OCI-LY3 (cell line): ENCODE measurements around the gene ARHGAP22.

Experiments
- H2AFZ ChIP-seq: fragments of 200-600, 300-600 bp; shearing (Covaris generic); 2 replicates; pipeline ENCODE4 v1.6.0; 2014; ENCODE audit warnings: antibody characterized with exemption, low read depth, low read length
- H3K27ac ChIP-seq: fragments of 200-600, 300-600 bp; sonication (generic); 2 replicates; pipeline ENCODE4 v1.5.1; 2014; ENCODE audit warnings: mild to moderate bottlenecking, low read length, moderate library complexity, mixed read lengths
- H3K27me3 ChIP-seq: fragments of 200-600, 300-600 bp; sonication (generic); 2 replicates; pipeline ENCODE4 v1.6.1; 2014; ENCODE audit warnings: low read depth, low read length, mixed read lengths
- H3K36me3 ChIP-seq: fragments of 200-600, 300-600 bp; sonication (generic); replicated peaks from 2 replicates; pipeline ENCODE3; 2014; ENCODE audit warnings: low read depth, low read length, mixed read lengths
- H3K4me1 ChIP-seq: fragments of 300-600, 200-600 bp; sonication (generic); 2 replicates; pipeline ENCODE4 v1.6.1; 2014; ENCODE audit warnings: low read length, mixed read lengths
- H3K4me2 ChIP-seq: fragments of 200-600, 300-600 bp; sonication (generic); 2 replicates; pipeline ENCODE4 v1.6.1; 2014; ENCODE audit warnings: low read length, mixed read lengths
- H3K4me3 ChIP-seq: fragments of 300-600, 200-600 bp; sonication (generic); 2 replicates; pipeline ENCODE4 v1.5.1; 2014; ENCODE audit warnings: antibody characterized with exemption, mild to moderate bottlenecking, low read length, moderate library complexity
- H3K79me2 ChIP-seq: fragments of 300-600, 200-600 bp; shearing (Covaris generic); 2 replicates; pipeline ENCODE4 v1.6.1; 2014; ENCODE audit warnings: mild to moderate bottlenecking, low read length, mixed read lengths
- H3K9ac ChIP-seq: fragments of 300-600, 200-600 bp; shearing (Covaris generic); 2 replicates; pipeline ENCODE4 v1.6.0; 2014; ENCODE audit warnings: mild to moderate bottlenecking, low read length, moderate library complexity
- H3K9me3 ChIP-seq: fragments of 200-600, 300-600 bp; shearing (Covaris generic); 2 replicates; pipeline ENCODE4 v1.6.1; 2014; ENCODE audit warnings: low read length, mixed read lengths; ENCODE audit not compliant: insufficient read depth
- H4K20me1 ChIP-seq: fragments of 200-600, 300-600 bp; sonication (generic); 2 replicates; pipeline ENCODE4 v1.6.1; 2016; ENCODE audit warnings: low read length, mixed read lengths; ENCODE audit not compliant: insufficient read depth
- CTCF ChIP-seq: fragments of 200-600, 300-600 bp; sonication (generic); IDR thresholded peaks from 2 replicates; pipeline ENCODE4 v1.5.1; 2014; ENCODE audit warnings: antibody characterized with exemption, low read length, low read depth
- EZH2phosphoT487 ChIP-seq: fragments of 200-600 bp; shearing (Covaris generic); IDR thresholded peaks from 2 replicates; pipeline ENCODE4 v1.6.1; 2018; ENCODE audit warnings: antibody characterized with exemption, mixed run types, low read depth

The ARHGAP22 gene

GRCh38 chr10:48602401-48603135, 2.3 kb downstream of the ARHGAP22 start:
- H2AFZ ChIP-seq: no peak overlapping the region
- no peak overlapping the region for H3K9ac ChIP-seq
- H4K20me1 ChIP-seq: no peaks in the 10 kb centered on the region
- no peaks in the 10 kb centered on the region for H3K79me2 ChIP-seq
- TF ChIP-seq EZH2phosphoT487: no peak
- TF ChIP-seq CTCF: no peak
- H3K4me2 ChIP-seq: no peak overlapping the region
- H3K27ac ChIP-seq: no peak overlapping the region
- no peaks in the 10 kb centered on the region for H3K9me3 ChIP-seq
- no peaks in the 10 kb centered on the region for H3K36me3 ChIP-seq
- no peak overlapping the region for H3K4me3 ChIP-seq
- no peaks in the 10 kb centered on the region for H3K4me1 ChIP-seq
- H3K27me3 ChIP-seq: peaks cover 21% of the 10 kb centered on the region

DNA sequence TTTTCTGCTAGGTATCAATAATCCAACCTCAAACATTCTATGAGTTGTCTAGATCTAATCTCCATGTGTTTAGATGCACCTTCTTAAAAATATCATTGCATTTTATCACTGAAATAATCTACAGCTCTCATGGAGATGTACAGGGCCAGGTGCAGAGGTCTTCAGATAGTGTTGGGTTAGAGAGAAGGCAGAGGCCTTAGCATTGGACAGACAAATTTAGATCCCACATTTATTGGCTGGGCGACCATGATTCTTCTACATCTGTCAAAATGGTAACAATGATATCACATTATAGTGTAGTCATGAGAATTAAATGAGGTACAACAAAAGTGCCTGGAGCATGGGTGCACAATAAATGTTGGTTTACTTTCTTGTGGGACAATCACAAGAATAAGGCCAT, 3.1 kb downstream of the ARHGAP22 start:
- H3K36me3 ChIP-seq: no peaks in the 10 kb centered on the region
- no peaks in the 10 kb centered on the region for H3K9me3 ChIP-seq
- no peak overlapping the region for H3K4me3 ChIP-seq
- no peak overlapping the region for H2AFZ ChIP-seq
- H3K27ac ChIP-seq: no peak overlapping the region
- H3K4me2 ChIP-seq: no peak overlapping the region
- peaks cover 21% of the 10 kb centered on the region for H3K27me3 ChIP-seq
- no peak overlapping the region for H3K9ac ChIP-seq
- no peaks in the 10 kb centered on the region for H4K20me1 ChIP-seq
- no peaks in the 10 kb centered on the region for H3K4me1 ChIP-seq
- H3K79me2 ChIP-seq: no peaks in the 10 kb centered on the region
- TF ChIP-seq EZH2phosphoT487 (no peak), CTCF (no peak)

DNA sequence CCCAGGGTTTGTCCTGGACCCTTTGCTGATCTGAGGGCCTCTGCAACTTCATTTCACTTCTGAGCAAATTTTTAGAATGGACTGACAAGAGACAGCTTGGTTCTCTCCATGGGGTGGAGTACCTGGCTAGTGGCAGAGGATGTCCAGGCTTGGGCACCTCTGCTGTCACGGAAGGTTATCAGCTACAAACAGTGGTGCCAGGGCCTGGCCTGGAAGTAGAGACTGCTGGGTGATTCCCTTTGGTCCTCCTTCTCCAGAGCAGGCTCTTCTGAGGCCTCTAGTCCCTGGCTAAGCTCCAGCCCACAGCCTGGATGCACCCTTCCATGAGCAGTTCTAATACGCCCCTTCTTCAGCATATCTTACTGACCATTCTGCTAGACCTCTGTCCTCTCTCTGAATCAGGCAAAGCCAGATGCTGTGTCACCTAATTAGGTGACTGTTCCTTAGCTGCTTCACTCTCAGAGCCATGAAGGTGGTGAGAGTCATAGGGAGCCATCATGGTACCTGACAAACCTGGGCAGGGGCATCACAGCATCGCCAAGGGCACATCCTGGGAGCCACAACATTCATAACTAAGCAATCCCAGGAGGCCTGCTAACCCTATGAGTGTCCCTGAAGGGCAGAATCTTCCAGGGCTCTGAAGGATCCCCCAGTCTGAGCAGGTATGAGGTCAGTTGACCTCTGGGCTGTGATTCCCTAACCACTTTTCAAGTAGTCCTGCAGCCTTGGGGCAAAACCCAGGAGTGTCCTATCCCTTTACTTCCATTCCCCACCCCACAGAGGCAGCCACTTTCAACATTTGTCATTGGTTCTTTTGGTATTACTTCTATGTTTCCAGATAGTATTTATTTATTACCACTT, 4.0 kb downstream of the ARHGAP22 start:
- no peaks in the 10 kb centered on the region for H3K9me3 ChIP-seq
- H3K36me3 ChIP-seq: no peaks in the 10 kb centered on the region
- H3K27me3 ChIP-seq: peaks cover 14% of the 10 kb centered on the region
- TF ChIP-seq CTCF: no peak
- no peak for TF ChIP-seq EZH2phosphoT487
- H4K20me1 ChIP-seq: no peaks in the 10 kb centered on the region
- H3K27ac ChIP-seq: no peak overlapping the region
- no peak overlapping the region for H3K4me3 ChIP-seq
- H3K79me2 ChIP-seq: no peaks in the 10 kb centered on the region
- H3K9ac ChIP-seq: no peak overlapping the region
- H3K4me1 ChIP-seq: no peaks in the 10 kb centered on the region
- no peak overlapping the region for H2AFZ ChIP-seq
- H3K4me2 ChIP-seq: no peak overlapping the region

DNA sequence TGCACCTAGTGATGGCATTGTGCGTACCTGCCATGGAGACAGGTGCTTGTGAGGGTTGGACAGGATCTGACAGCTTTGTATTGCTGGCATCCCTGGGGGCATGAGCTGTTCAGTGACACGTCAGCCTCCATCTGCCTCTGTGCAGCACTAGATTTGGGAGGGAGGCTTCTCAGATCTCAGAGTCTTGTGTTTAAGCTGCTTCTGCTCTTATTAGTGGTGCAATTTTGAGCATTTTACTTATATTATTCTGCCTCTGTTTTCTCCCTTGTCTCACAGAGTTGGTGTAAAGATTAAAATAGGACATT, 5.1 kb downstream of the ARHGAP22 start:
- no peak overlapping the region for H3K27ac ChIP-seq
- H3K4me1 ChIP-seq: no peaks in the 10 kb centered on the region
- H3K79me2 ChIP-seq: no peaks in the 10 kb centered on the region
- TF ChIP-seq EZH2phosphoT487 (no peak), CTCF (no peak)
- no peak overlapping the region for H3K4me3 ChIP-seq
- H3K4me2 ChIP-seq: no peak overlapping the region
- no peaks in the 10 kb centered on the region for H4K20me1 ChIP-seq
- no peak overlapping the region for H3K9ac ChIP-seq
- H3K36me3 ChIP-seq: no peaks in the 10 kb centered on the region
- peaks cover 6% of the 10 kb centered on the region for H3K27me3 ChIP-seq
- no peaks in the 10 kb centered on the region for H3K9me3 ChIP-seq
- no peak overlapping the region for H2AFZ ChIP-seq
